Epithelial cell of umbilical artery (primary cell): Measurements from ENCODE around the gene APH1A. TPM values are rescaled to one million over a fixed set of nuclear protein-coding genes. Genes with fewer than 3 reads are reported as not detected.

Experiments
- total RNA-seq: library from RNA; depleted of rRNA; stranded (reverse); fragments of >200 nt; gene quantifications from 2 replicates; pipeline ENCODE4 v1.2.3, GENCODE V29; 2014

Gene APH1A
- total RNA-seq = 109 and 134 TPM in 2 replicates

DNA sequence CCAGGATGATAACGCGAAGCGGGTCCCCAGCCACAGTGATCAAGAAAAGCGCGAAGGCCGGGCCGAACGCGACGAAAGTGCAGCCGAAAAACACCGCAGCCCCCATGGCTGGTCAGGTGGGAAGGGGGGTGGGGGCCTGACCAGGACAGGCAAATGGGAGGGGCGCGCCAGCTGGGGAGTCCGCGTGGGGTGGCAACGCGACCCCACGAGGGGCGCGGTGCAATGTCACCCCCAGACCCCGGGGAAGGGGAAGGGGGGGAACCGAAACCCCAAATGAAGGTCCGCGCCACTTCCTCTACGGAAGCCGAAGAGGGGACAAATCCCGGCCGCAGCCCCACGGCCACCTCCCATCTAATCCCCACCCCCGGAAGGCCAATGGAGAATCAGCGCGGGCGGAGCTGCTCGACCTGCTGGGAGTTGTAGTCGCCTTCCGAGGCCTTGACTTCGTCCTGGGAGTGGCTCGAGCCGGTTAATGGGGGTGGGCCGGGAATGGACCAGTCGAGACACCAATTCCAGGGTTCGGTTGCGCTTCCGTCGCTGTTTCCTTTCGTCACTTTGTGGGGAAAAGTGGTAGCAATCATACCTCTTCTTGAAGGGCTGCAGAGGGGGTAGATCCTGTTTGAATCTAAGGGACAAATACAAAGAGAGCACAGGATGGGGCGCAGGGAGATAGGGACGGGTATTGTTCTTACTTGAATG lies at the start of gene APH1A:
APH1A (minus strand) TSS at position 312 of the 699 bp plus-strand sequence; CDS start at position 106, 206 bp downstream.

DNA sequence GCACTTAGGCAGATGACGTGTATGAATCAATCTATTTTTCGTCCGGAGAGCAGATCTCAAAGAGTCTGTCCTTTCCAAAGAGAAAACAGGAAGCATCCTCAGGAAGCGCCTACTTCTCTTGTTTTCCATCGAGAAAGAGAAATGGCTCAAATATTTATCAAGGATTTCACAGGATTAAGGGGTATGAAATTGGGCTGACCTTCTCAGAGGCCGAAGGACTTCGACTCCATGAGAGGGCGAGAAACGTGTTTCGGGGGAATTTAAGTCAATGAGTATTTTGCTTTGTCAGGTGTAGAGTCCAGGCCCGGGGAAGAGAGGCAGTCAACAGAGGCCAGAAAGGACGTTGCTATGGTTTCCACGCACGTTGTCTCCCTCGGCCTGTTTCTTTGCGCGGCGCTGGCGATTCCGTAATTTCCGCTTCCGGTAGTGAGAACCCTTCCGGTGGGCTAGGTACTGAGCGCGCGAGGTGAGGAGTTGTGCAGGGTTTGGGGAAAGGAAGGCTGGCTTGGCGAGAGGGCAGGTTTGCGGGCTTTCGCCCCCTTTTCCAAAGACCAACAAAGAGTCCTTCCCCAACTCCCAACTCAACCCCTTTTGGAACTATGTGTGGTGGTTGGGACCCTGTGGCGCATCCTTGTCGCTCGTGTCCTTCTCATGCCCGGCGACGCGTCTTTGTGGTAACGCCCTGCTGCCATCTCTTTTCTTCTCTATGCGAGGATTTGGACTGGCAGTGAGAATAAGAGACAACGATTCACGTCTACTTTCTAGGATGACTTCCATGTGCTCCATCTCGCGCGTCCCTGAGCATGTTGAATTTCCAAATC lies 24.8 kb upstream of the APH1A start, which contains the start of gene MRPS21:
MRPS21 (plus strand) TSS at position 429 of the 821 bp plus-strand sequence. CDS start 506 bp downstream, outside the sequence.

GRCh38 chr1:150281758-150282557 lies 13.1 kb upstream of the APH1A start, which contains the start of gene CIART:
Gene CIART, plus strand, starts transcription at chr1:150282554. Its CDS starts 714 bp downstream, at chr1:150283268.

GRCh38 chr1:150257624-150258585 lies 10.9 kb downstream of the APH1A start, which contains the start of gene CA14:
Gene CA14, plus strand, starts transcription at chr1:150257774. Its CDS starts 355 bp downstream, at chr1:150258129.

DNA sequence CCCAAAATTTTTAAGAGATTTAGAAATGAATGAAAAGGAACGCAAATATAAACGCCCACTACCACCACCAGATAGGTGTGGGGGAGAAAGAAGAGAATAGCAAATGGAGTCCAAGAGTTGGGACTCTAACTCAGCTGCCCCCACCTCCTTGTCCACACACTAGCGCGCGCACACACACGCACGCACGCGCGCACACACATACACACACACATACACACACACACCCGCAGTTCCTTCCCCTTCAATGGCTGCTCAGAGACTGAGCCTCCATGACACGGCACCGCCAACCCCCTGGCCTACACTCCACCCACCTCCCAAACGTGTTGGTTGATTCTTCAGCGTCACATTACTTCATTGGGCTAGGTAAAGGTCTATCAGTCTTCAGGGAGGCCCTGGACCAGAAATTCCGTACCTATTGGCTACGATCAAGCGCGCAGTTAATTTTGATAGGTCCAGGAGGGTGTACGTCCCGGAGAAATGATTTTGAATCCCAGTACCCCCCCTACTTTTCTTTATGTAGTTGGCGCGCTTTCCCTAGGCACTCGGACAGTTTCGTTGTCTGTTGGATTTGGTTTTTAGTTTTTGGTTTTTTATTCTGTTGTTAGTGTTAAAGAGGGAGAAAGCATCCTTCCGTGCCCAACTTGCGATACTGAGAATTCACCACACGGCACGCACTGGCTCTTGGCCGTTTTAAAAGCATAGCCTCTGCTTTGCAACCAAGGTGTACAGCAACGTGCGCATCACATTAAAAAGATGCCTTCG lies 32.8 kb downstream of the APH1A start, which contains the start of gene ANP32E:
ANP32E (minus strand) TSS at position 261 of the 762 bp plus-strand sequence. CDS start 326 bp downstream, outside the sequence.

Other genes starting within 250 kb of the APH1A start
- gene VPS45, start 201.2 kb downstream of the APH1A start, total RNA-seq = 23.1 and 32.5 TPM in 2 replicates
- gene PLEKHO1, start 119.1 kb downstream of the APH1A start, total RNA-seq = 48.4 and 50.2 TPM in 2 replicates
- 33.8 and 41.5 TPM in 2 replicates for gene ANP32E, start 32.9 kb downstream of the APH1A start, total RNA-seq
- gene CA14, start 11.2 kb downstream of the APH1A start, total RNA-seq = not detected in 2 replicates
- gene C1orf54, start 3.8 kb upstream of the APH1A start, total RNA-seq = 41.2 and 74.7 TPM in 2 replicates
- gene CIART, start 13.5 kb upstream of the APH1A start, total RNA-seq = 0.61 and 0.65 TPM in 2 replicates
- gene MRPS21, start 24.8 kb upstream of the APH1A start, total RNA-seq = 52.0 and 80.7 TPM in 2 replicates
- 34.8 and 52.0 TPM in 2 replicates for gene PRPF3, start 52.5 kb upstream of the APH1A start, total RNA-seq
- gene RPRD2, start 95.1 kb upstream of the APH1A start, total RNA-seq = 5.2 and 7.4 TPM in 2 replicates
- 13.6 and 14.9 TPM in 2 replicates for gene TARS2, start 218.4 kb upstream of the APH1A start, total RNA-seq
- gene ECM1, start 239.1 kb upstream of the APH1A start, total RNA-seq = 0.32 and 0.46 TPM in 2 replicates
- not detected in 2 replicates for gene FALEC, start 246.7 kb upstream of the APH1A start, total RNA-seq